Activated CD4-positive, alpha-beta T cell treated with anti-CD3 and anti-CD28 coated beads, Interleukin-2, Interleukin-4, amounts not matched to agents 100 ng/mL and 50 ng/mL, durations not matched to agents 16 hours and 8 hours (primary cell): Measurements from ENCODE around the gene JARID2.

ENCODE experiments used
- DNase-seq: peaks from one replicate; pipeline ENCODE4 v3.0.0-alpha.2; 2020; ENCODE audit warnings: low spot score

JARID2 gene

DNA sequence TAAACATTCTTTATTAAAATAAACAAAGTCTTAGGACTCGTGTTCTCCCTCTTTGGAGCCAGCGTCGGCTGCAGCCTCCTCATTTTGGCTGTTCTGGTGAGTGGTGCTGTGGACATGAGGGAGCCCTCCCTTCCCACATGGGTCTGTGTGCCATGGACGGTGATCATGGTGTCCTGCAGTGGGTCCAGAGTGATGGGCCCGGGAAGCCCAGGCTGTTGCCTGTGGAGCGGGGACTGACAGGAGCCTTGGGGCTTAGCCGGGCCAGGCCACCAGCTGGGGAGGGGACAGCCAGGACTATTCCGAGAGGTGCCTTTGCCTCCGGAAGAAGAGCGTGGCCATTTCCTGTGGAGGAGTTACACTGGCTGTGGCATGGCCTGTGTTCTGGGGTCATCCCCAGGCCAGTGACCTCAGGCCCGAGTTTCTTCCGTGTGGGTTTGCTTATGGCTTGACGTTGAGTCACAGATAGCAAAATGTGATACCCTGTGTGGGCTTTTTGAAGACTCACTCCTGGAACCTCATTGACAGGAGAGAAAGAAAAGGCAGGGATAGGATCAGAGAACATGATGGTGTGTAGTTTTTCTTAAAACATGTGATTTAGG lies 263.6 kb downstream of the JARID2 start:
- DNase-seq = no peak

DNA sequence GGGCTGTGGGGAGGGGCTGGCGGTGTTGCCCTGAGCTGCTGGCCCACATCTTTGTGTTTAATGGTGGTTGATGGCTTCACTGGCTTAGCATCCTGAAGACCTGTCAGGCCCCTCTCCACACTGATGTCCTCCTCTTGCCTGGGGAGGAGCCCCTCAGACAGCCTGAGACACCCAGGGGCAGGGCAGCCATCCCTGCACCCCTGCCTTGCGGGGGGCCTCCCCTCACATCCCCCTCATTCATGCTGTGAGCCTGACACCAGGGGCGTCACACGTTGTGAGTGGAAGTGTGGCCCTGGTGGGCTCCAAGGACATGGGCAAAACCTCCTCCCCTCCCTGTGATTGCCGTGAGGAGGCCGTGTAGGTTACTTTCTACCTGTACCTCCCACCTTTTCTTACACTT lies 264.3 kb downstream of the JARID2 start:
- no peak for DNase-seq

DNA sequence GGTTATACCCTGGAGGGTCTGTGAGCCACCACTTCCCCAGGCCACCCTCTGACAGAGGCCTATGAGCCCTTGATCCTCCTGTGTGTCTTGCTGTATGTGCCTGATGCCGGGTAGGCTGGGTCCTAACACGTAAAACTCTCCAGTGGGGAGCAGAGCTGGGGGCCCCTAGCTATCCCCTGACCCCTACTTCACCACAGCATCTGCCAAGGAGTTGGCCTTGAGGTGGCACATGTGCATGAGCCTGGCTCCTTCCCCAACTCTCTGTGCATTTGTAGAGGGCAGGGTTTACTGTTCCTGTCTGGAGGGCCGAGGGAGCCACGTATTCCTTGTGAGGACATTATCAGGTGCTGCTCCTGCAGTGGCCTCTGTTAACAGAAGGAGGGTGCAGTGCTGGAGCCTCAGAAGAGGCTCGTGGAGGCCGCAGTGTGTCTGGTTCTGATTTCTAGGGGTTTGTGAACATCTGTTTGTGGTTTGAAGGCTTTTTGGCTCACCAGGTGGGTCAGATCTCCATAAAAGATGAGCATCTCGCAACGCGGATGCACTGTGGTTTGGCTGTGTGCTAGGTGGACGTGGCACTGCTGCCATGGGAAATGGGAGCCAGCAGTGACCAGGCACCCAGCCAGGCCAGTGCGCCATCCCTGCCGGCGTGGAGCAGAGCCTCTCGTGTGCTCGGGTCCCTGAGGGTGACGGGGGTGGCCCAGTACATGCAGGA lies 264.8 kb downstream of the JARID2 start:
- no peak for DNase-seq

DNA sequence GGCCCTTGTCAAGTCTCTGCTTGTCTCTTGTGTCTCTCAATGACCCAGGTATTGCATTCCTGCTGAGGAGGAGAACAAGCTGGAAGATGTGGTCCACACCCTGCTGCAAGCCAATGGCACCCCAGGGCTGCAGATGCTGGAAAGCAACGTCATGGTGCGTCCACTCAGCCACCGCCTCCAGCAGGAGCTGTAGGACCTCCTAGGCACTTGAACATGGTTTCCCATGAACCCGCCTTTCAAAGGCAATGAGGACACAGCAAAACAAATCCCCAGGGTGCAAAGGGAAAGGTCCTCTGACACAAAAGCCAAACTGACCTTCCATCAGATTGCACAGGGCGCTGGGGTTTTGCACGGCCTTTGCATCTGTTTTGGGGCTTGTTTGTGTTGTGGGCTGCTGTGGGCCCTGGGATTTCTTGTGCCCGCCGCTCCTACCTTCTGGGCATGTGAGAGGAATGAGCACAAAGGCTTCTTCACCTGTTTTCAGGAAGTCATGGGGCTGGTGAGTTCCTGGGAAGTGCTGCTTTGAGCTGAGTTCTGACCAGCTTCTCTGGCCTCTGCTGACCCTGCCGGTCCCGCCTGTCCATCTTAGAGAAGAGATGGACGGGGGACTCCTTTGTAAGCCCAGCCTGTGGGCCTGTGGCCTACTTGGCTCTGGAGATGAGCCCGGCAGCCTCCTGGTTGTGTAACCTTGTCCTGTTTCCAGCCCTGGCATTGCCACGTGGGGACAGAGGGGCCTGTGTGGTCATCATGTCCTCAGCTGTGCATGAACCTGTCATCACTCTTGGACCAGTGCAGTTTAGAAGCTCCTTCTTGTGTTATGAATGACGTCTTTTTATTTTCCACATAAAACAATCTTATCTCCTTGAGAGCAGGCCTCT lies 265.6 kb downstream of the JARID2 start:
- no peak for DNase-seq

DNA sequence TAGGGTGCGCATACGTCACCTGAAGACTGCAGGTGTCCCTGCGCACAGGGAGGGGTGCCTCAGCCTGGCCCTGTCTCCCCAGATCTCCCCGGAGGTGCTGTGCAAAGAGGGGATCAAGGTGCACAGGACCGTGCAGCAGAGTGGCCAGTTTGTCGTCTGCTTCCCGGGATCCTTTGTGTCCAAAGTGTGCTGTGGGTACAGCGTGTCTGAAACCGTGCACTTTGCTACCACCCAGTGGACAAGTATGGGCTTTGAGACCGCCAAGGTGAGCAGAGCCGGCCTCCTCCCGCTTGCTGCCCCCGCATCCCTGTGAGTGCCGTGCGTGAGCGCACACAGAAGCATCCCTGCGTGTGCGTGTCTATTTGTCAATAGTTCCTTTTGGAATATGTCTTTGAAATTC lies 266.3 kb downstream of the JARID2 start:
- DNase-seq = peak; percentile 2

DNA sequence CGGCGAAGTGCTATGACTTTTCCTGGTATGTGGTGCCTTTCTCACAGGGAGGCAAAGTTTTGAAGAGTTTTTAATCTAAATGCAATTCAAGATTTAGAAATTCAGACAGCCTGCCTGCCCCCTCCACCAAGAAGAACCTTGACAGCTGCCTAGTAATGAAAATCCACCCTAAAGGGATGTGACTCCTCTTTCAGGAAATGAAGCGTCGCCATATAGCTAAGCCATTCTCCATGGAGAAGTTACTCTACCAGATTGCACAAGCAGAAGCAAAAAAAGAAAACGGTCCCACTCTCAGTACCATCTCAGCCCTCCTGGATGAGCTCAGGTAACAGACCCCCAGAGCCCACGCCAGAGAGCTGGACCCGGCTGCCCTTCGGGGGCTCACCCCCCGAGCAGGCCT lies 266.9 kb downstream of the JARID2 start:
- no peak for DNase-seq

DNA sequence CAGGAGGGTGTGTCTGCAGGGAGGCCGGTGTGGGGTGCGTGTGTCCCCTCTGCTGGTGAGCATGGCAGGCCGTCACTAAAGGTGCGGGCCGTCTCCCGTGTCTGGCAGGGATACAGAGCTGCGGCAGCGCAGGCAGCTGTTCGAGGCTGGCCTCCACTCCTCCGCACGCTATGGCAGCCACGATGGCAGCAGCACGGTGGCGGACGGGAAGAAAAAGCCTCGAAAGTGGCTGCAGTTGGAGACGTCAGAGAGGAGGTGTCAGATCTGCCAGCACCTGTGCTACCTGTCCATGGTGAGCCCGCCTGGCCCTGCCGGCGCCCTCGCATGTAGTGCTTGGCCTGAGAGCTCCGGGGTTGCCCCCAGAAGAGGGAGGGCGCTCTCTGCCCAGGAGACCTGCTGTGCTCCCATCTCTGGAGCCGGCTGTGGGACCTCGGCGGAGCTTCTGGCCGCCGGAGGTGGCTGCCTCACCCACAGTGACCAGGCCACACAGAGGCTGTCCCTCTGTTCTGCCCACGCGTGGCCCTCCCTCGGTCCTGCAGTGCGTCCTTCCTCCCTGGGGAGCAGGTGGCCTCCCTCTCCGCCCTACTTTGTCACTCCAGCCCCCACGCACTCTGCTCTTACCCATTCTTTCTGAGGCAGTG lies 267.4 kb downstream of the JARID2 start:
- no peak for DNase-seq

DNA sequence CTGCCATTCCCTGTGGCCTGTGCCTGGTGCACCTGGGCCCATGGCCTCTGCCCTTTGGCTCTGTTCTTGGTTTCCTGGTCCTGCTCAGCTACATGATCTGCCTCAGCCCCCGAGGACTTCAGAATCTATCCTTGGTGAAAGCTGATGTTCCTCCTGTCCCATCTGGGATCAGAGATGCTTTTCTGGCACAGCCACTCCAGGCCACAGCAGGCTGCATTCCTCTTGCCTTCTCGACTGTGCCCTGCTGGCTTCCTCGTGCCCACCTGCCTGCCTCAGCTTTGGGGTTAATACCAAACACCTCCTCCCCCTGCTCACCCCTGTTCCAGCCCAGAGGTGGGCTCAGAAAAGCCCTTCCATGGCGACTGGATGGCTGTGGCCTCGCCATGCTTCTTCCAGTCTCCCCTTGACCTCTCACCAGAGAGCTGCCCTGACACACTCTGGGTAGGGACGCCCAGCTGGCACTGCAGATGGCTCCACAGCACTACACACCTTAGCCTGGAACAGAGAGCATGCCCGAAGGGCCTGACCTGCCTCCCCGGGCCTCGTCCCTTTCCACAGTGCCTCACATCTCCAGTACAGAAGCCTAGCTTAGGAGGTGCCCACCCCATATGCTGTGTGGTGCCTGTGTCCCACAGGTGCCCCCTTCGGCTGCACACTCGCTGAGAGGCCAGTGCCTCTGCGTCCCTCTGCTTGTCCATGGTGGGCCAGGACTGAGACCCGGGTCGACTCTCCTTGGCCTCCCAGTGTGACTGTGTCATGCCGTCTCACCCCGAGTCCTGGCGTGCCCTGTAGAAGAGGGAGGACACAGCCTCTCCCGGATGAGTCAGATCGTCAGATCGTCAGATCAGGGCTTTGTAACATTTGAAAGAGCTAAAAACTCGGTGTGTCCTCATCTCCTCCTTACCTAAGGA lies 268.2 kb downstream of the JARID2 start:
- no peak for DNase-seq

DNA sequence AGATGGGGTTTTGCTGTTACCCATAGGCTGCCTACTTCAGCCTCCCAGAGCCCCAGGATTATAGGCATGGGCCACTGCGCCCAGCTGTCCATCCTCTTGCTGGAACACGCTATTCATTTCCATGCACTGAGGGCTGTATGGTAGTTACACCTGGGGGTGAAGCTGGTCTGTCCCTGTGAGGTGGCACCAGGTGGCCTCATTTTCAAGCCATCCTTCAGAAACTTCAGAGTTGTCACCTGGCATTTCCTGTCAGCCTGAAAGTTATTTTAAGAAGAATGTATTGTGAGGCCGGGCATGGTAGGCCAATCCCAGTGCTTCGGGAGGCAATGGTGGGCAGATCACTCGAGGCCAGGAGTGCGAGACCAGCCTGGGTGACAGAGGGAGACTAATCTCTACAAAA lies 269.4 kb downstream of the JARID2 start:
- DNase-seq = no peak

DNA sequence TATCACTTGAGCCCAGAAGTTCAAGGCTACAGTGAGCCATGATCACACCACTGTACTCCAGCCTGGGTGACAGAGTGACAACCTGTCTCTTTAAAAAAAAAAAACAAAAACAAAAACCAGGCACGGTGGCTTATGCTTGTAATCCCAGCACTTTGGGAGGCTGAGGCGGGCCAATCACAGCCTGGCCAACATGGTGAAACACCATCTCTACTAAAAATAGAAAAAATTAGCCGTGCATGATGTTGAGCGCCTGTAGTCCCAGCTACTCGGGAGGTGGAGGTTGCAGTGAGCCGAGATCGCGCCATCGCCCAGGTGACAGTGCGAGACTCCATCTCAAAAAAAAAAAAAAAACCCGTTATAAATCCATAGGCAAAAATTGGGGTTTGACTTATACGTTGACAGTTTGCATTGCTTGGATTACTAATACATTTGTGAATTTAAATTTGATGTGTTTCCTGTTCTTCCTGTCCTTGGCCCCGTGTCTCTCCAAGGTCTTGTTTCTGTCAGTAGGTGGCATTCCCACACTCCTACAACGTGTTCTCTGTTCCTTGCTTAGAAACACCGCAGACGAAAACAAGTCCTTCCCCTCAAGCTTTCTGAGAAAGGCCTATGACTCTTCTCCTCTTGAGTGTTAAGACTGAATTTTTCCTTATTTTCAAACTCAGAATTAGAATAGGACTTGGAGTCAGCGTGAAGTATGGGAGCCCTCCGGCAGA lies 269.9 kb downstream of the JARID2 start:
- no peak for DNase-seq

DNA sequence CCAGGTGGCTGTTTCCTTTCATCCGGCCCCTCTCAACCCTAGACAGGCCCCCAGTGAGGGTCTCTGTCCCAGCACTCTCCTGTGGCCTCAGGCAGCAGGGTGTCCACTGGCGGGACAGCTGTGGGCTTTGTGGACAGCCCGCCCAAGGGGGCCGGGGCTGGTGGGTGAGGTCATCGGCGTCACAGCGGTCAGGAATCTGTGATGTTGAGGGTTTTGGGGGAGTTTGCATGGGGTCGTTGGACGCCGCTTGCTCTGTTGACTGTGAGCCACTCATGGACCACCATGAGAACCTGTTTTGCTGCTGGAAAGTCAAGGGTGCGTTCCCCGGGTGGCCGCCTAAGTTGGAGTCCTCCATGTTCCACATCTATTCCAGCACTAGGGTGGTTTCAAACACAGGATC lies 270.5 kb downstream of the JARID2 start:
- no peak for DNase-seq

DNA sequence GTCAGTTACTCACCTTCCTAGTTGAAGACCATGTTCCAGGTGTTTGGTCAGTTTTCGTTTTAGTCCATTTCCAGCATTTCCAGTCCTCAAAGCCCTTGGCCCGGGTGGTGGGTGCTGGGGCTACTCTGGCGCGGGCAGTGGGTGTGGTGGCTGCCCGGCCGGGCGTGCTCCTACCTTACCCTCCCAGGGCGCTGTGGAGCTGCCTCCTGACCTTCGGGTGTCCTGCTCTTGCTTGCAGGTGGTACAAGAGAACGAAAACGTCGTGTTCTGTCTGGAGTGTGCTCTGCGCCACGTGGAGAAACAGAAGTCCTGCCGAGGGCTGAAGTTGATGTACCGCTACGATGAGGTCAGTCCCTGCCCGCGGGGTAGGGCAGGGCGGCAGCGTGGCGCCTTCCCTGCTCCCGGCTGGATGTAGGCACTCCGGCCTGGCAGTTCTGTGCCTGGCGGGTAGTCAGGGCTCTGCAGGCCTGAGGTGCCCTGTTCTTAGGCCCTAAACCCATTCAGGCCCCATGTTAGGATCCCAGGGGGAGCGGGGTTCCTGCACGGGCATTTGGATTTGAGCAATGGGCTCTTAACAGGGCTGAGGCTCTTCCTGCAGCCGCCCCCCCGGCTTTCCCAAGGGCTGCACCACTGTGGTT lies 271.2 kb downstream of the JARID2 start:
- DNase-seq = no peak

DNA sequence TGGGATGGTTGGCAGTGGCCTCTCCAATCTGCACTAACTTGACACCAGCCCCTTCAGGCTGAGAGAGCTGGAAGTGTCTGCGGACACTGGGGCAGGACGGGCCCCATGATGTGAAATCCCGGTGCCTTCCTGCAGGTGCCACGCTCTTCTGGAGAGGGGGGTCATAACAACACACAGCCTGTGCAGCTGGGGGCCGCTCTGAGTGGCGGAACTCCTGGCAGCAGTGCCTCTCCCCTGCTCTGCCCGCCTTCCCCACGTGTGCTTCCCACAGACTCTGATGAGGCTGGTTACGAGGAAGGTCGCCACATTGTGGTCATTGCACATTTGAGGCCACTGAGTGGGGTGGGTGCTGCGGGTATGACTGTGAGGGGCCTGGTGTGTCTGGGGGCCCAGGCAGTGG lies 271.7 kb downstream of the JARID2 start:
- DNase-seq = no peak

DNA sequence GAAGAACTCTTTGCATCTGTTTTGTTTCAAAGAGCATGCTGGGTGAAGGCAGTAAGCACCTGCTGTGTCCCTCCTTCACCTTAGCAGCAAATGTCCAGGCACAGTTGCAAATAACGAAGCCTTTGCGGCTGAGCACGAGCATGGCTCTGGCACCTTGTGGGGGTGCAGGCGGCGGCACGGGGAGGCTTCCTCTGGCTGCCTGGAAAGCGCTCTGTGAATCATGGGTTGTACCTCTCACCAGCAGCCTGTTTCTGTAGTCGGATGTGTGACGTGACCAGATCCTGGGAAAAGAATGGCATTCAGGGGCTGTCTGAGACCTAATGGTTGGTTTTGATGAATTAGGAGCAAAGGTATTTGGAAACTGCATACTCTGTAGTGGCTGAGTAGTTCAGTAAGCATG lies 272.2 kb downstream of the JARID2 start:
- DNase-seq = no peak

DNA sequence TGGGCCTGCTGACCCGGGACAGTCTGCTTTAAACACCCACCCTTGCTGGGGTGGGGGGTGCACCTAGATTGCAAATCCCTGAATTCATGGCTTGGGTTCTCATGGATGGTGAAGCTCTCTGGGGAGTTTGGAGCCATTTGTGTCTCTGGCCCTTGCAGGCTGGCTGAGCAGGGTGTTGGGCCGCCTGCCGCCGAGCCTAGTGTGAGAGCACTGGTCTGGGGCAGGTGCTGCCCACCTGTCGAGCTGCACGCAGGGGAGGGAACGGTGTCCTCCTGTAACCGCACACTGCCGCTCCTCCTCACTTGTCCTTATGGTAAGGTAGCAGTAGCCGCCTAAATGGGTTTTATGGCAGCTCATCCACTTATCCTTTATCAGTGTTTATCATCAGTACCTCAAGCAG lies 273.0 kb downstream of the JARID2 start:
- DNase-seq = no peak

DNA sequence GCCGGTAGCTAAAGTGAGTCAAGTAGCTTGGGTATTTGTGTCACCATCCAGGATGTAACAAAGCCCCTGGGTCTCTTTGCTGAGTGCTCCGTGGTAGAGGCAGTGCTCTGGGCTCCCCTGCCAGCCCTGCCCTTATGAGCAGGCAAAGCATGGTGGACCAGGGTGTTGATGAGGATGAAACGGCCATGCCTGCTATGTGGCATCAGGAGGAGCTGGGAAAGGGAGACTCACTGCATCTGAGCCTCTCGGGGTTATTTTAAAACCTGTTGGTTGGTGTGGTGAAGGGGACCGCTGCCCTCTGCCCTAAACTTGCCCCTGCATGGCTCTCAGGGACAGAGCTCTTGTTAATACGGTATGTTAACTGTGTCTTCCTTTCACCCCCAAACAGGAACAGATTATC lies 273.8 kb downstream of the JARID2 start:
- DNase-seq = no peak

DNA sequence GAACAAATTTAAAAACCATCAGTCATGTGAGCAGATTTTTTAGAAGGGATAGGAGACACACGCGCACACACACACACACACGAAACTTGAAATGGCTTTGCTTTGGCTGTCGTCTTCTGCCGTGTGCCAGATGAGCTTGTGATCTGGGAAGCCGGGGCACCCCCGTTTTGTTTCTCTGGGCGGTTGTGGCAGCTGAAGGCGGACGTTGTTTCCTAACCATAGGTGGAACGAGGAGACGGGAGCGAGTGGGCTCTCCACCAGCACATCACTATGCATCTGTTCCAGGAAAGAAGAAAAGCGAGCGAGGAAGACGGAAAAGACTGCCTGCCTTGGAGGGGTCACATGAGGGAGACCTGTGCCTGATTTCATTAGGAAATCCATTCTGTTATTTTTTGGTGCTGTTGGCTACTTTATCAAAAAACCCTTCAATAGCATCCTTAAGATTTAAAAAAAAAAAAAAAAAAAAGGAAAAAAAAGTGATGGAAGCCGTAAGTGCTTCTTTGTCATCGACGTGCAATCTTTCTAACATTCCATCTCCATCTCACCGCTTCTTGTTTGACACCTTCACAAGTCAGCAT lies 274.8 kb downstream of the JARID2 start:
- DNase-seq = no peak

DNA sequence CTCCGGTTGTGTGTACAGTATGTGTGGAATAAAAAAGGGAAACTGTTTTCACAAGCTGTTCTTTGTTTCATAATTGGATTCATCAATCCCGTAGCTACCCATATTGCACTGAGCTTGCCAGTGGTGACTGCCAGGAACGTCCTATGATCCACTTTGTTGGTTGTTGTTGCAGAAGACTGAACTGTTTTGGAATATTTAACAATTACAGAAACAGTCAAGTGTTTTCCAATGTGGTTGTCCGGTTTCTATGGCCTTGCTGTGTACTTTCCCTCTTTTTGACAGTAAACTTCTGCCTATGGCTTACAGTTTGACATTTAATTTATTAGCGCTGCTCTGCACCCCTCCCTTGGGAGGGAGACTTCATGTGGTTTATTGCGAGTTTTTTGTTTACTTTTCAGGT lies 275.7 kb downstream of the JARID2 start:
- no peak for DNase-seq

DNA sequence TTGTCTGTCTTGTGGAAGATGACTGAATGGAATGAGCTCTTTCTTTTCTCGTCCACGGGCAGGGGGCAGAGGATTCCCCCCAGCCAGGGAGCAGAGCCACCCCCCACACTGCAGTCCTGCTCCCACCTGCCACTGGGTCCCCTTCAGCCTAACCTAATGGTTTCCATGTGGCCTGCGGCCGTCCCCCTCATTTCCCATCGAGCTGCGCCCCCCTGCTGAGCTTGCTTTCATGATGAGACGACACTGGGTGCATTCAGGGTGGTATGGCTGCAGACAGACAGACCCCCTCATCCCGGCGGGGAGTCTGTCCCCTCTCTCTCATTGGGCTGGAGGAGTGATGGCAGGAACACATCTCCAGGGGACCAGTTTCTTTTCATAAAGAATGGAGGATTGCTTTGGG lies 276.2 kb downstream of the JARID2 start:
- no peak for DNase-seq

DNA sequence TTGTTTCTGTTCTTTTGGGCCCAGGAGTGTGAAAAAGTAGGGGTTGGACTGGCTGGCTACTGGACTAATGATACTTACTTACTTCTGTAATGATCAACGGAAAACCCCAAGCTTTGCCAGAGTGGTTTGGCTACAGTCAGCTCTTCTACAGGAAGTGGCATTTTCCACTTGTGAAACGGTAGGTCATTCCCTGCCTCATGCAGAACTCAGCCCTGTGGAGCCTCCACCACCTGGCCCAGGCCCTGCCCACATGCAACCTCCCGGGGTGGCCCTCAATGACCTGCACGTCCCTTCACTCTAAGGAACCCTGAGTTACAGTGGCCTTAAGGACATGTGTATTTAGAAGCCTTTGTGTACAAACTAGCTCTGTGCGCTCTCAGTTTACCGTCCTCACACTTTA lies 276.6 kb downstream of the JARID2 start:
- peak; percentile 28 for DNase-seq
